GM18861 (cell line): Measurements from ENCODE around the gene EIF5B.
"Not testable (repeated sequence)": the region's sequence is repeated elsewhere in the genome, so short reads cannot be mapped to it uniquely, and the experiment has no call there.

Experiments used
- ATAC-seq: cut with Tn5 transposase; IDR thresholded peaks from one replicate; pipeline ENCODE4 v1.9.1; 2021; ENCODE audit not compliant: unreplicated experiment

EIF5B gene

GRCh38 chr2:99368854-99369253, 31.7 kb downstream of the EIF5B start:
- not testable (repeated sequence) for ATAC-seq

- ATAC-seq, result no peak
Measured at GRCh38 chr2:99373144-99373543, 36.0 kb downstream of the EIF5B start.

GRCh38 chr2:99374747-99375146, 37.6 kb downstream of the EIF5B start:
- no peak for ATAC-seq

DNA sequence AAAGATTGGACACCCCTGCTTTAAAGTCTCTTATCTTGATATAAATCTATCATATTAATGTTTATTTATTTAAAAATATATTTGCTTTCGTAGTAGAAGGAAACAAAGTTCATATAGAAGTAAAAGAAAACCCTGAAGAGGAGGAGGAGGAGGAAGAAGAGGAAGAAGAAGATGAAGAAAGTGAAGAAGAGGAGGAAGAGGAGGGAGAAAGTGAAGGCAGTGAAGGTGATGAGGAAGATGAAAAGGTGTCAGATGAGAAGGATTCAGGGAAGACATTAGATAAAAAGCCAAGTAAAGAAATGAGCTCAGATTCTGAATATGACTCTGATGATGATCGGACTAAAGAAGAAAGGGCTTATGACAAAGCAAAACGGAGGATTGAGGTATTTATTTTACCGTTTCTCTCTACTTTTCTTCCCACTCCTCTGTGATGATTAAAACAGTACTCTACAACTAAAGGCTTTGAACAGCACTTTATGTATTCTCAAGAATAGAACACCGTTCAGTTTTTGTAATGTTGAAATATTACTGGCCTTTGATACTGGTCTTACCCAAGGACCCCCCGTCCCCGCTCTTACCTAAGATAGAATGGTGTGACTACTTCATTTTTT, 39.2 kb downstream of the EIF5B start:
- ATAC-seq, result no peak

DNA sequence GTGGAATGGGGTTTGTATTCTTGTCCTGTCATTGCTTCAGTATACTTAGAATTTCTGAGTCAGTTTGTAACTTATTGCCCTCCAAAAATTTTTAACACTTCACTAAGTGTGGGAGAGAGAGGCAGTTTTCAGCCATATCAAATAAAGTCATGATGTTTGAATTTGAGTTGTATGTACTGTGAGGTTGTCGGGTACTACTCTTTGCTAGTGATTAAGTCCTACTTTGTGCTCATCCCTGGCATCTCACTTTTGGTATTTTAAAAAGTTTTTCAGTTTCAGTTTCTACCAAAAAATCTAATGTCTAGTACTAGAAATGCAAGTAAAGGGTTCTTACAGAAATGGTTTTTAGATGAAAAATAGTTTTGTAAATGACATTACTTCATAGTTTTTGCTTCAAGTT, 40.7 kb downstream of the EIF5B start:
- no peak for ATAC-seq

DNA sequence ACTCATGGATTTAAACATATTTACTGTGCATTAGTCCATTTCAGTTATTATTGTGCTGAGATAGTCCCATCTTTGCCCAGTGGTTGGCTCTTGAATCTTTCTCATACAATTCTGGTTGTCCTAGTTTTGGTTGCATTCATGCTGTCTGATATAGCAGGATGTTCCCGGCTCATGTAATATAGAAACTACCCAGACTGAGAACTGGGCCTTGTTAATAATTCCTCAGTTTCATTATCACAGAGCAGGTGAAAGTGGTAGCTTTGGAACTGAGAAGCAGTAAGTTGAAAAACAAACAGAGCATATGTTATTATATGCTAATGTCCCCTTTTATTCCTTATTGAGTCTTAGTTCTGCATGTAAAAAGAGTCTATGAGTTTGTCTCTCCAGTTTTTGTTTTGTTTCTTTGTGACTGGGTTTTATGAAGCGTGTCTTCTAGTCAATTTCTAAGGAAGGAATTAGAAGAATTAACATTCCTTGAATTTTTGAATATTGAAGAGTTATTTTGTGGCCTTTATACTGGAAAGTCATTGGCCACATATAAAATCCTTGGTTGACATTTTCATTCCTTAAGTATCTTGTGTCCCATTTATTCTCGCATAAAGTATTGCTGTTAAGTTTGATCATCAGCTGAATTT, 43.3 kb downstream of the EIF5B start:
- no peak for ATAC-seq

GRCh38 chr2:99382143-99382542, 45.0 kb downstream of the EIF5B start:
- ATAC-seq, result no peak

DNA sequence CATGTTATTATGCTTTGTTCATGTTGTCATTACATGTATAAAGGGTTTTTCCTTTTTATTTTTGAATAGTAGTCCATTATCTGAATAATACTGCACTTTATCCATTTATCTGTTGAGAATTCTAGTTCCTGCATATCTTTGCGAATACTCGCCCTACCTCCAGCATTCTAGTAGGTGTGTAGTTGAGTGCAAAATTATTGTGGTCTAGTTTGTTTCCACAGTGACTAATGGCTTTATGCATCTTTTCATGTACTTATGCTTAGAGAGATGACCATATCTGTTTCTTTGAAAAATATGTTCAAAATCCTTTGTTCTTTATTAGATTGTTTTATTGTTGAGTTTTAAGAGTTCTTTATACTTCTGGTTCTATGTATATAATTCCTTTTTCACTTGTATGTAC, 48.8 kb downstream of the EIF5B start:
- ATAC-seq, result no peak

- ATAC-seq, result no peak
Measured at GRCh38 chr2:99388892-99389291, 51.7 kb downstream of the EIF5B start.

GRCh38 chr2:99389371-99389770, 52.2 kb downstream of the EIF5B start:
- no peak for ATAC-seq

DNA sequence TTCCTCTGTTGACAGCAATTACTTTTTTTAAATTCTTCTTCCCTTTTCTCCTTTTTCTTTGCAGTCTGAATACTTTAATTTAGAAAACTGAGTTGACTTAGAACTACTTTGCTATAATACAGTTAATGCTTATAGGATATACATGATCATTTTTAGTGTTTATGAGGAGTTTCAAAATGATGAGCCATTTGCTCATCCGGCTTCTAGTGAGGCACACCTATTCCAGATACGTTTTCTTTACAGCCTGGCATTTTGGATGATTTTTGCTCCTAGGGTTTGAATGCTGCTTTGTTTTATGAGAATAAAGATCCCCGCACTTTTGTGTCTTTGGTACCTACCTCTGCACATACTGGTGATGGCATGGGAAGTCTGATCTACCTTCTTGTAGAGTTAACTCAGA, 52.8 kb downstream of the EIF5B start:
- ATAC-seq, result no peak

DNA sequence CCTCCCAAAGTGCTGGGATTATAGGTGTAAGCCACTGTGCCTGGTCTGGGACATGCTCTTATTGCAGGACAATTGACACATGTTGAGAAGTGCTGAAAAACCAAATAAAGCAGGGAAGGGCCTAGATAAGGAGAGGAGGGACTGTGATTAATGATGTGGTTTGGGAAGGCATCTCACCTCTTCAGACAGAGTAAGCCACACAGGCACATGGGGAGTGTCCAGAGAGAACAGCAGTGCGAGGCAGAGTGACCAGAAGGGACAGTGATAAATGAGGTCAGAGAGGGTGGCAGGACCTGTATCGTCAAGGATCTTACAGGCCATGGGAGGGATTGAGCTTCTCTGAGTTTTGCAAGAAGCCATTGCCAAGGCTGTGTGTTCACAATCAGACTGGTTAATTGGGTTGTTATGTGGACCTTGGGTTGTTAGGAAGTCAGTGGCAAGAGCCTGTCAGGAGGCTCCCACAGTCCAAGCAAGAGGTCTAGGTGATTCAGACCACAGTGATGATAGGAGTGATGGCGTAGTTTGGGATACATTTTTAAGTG, 58.5 kb downstream of the EIF5B start:
- ATAC-seq, result no peak

DNA sequence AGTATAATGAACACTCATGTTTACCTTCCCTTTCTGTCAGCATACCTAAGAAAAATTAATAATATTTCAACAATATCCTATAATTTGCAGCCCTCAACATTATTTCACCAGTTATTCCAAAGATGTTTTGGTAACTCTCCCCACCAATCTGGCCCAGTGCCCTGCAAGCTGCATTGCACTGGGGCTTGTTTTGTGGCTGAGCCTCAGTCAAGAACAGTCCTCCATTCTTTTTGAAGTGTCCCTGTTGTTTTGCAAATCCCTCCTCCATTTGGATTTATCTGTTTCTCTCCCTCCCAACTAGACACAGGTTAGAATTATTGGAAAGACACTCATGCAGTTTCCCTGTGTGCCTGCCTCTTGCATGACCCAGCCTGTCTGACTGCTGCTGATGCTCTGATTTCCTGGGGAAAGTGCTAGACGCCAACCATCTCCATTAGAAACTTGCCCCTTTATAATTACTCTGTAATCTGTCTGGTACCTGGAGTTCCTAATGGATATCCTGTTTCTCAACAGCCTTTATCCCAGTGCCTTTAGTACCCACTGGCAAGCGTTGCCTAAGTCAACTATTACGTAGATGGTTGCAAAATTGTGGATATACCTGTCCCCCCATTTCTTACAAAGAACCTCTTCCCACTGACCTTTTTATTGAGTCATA, 60.2 kb downstream of the EIF5B start:
- no peak for ATAC-seq

GRCh38 chr2:99398303-99398702, 61.1 kb downstream of the EIF5B start:
- ATAC-seq, result no peak

DNA sequence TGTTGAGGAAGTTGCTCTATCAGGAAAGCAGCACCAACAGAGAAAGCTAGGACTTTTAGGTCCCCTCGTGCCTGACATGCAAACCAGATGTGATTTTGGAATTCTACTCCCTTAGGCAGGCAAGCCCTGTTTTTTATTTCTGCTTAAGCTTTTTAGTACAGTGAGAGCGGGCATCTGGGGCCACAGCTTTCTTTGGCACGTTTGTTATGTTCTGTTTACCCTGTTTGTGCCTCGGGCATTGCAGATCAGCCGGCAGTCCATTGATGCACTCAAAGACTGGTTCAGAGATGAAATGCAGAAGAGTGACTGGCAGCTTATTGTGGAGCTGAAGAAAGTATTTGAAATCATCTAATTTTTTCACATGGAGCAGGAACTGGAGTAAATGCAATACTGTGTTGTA, 61.9 kb downstream of the EIF5B start:
- ATAC-seq, result no peak

DNA sequence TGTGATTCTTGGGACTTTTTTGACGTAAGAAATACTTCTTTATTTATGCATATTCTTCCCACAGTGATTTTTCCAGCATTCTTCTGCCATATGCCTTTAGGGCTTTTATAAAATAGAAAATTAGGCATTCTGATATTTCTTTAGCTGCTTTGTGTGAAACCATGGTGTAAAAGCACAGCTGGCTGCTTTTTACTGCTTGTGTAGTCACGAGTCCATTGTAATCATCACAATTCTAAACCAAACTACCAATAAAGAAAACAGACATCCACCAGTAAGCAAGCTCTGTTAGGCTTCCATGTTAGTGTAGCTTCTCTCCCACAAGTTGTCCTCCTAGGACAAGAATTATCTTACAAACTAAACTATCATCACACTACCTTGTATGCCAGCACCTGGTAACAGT, 62.6 kb downstream of the EIF5B start:
- no peak for ATAC-seq

- no peak for ATAC-seq
Measured at GRCh38 chr2:99401841-99402240, 64.7 kb downstream of the EIF5B start.

DNA sequence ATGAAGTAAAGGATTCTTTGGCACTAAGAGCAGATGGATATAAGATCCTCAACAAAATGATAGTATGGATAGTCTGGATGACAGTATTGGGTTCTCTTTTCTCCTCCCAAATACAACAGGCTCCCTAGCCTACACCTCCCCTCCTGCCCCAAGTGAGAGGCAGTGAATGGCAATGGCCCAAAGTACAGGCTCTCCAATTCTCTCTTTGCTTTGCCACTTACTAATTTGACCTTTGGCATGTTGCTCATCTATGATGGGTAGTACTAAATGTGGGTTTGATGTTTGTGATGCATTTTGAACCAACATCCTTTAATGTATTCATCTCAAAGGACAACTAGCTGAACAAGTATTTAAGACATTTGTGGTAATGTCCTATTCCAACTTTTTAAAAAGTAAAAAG, 65.9 kb downstream of the EIF5B start:
- no peak for ATAC-seq

- no peak for ATAC-seq
Measured at GRCh38 chr2:99403524-99403923, 66.3 kb downstream of the EIF5B start.

DNA sequence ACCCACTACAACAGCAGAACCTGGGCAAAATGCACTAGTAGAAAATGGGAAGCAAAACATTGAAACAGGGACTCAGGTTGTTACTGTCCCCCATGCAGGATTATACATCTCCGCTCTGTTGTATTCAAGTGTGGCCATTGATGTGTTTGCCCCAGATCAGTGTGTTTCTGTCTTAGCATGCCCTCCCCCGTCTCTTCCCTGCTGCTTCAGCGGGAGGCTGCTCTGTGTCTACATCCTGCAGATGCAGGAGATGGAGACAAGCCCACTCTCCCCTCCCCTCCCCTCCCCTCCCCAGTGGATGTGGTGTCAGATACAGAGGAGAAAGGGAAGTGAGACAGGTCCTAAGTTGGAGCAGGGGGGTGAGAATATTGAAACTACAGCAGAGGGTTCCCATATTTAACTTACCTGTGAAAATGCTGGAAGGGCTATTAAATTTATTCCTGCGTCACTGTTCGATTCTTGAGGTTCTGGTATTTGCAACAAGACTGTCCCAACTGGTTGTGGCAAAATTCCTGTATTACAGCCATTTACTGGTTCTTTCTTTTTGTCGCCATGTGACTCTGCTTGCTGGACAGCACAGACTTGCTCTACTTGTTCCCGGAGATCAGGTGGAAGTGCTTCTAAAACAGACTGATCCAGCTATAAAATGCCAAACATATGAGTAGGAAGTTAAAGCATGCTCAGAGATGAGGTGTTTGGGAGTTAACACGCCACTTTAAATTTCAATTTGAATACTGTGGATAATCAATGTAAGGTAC, 67.0 kb downstream of the EIF5B start:
- no peak for ATAC-seq

DNA sequence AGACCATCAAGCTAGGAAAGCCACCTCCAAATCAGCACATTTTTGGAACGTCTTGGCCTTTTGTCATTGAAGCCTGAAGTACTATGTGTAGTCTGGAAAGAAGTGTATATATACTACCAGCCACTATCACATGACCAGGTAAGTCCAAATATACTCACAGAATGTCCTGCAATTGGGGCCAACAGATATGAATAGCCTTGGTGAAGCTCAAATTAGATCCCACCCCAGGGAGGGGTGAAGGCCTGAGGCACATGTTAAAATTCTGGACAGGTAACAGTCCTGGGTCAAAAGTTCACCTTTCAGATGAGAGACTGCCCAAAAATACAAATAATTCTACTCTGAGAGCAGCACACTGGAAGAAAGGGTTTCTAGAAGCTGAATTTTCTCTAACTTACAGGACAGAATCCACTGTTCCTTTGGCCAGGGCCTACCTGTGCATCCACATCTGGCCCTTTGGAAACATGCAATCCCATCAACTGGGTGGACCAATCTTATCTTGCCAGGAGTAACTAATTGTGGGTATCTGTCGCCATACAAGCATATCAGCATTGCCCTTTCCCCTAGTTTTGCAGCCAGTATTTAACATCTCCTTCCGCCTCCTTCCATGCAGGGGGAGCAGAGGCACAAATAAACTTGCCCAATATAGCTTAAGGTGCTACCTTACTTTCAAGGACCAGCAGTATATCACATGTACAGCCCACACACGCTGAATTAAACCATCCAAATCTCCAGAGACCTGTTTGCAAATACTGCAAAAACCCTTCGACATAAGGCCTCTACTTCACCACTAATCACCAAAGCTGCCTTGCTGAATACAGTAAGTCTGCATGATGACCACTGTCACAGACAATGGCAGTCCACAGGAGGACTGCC, 67.8 kb downstream of the EIF5B start:
- ATAC-seq, result no peak
